Activated naive CD8-positive, alpha-beta T cell treated with anti-CD3 and anti-CD28 coated beads, Interleukin-2, amount 50 U/mL, for 24 hours (primary cell): ENCODE data around the gene CAPNS1.
"Not testable (repeated sequence)": the region's sequence is repeated elsewhere in the genome, so short reads cannot be mapped to it uniquely, and the experiment has no call there.

ENCODE experiments used
- ATAC-seq: fragments of 150-1000 bp; cut with Tn5 transposase; one replicate; pipeline ENCODE4 v1.10.0; 2021
- DNase-seq: peaks from one replicate; pipeline ENCODE4 v3.0.0; 2021
- H3K27ac Mint-ChIP-seq: one replicate; pipeline ENCODE4 v1.8.0; 2021; ENCODE audit warnings: mild to moderate bottlenecking, mixed read lengths
- H3K27me3 Mint-ChIP-seq: one replicate; pipeline ENCODE4 v1.8.0; 2021; ENCODE audit warnings: mixed read lengths
- H3K36me3 Mint-ChIP-seq: one replicate; pipeline ENCODE4 v1.8.0; 2021; ENCODE audit warnings: low read depth, mixed read lengths
- H3K4me1 Mint-ChIP-seq: one replicate; pipeline ENCODE4 v1.8.0; 2021; ENCODE audit warnings: mixed read lengths
- H3K4me3 Mint-ChIP-seq: one replicate; pipeline ENCODE4 v1.8.0; 2021; ENCODE audit warnings: mild to moderate bottlenecking, moderate library complexity, mixed read lengths
- H3K9me3 Mint-ChIP-seq: one replicate; pipeline ENCODE4 v1.8.0; 2021; ENCODE audit warnings: mixed read lengths

CAPNS1 gene

DNA sequence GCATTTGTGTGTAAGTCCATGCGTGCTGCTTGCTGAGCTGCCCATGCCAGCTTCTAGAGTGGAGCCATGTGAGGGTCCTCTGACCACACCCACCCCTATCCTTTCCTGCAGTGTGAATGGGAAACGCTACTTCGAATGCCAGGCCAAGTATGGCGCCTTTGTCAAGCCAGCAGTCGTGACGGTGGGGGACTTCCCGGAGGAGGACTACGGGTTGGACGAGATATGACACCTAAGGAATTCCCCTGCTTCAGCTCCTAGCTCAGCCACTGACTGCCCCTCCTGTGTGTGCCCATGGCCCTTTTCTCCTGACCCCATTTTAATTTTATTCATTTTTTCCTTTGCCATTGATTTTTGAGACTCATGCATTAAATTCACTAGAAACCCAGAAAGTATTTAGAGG, 14.3 kb upstream of the CAPNS1 start:
- Mint-ChIP-seq H3K9me3 (no peaks in the 10 kb centered on the region), H3K27me3 (no peaks in the 10 kb centered on the region), H3K4me1 (peaks cover 19% of the 10 kb centered on the region), H3K36me3 (peaks cover 11% of the 10 kb centered on the region), H3K4me3 (no peak overlapping the region), H3K27ac (peak overlapping the region; percentile 48)
- ATAC-seq (no peak), DNase-seq (peak; percentile 22)

DNA sequence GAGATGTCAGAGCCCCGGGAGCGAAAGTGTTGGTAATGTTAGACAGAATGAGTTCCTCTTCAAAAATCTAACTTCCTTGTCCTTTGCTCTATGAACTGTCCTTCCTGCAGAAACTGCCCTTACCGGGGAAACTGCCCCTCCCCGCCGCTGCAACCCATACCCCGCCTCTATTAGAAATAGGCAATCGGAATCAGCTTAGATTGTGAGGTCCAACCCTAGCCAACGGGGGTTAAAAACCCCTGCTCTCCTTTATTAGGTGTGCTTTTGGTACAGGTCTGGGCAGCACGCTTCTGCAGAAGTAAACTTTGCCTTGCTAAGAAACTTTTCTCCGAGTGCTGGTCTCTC, 11.5 kb upstream of the CAPNS1 start:
- Mint-ChIP-seq H3K36me3 (peaks cover 8% of the 10 kb centered on the region), H3K27ac (peak overlapping the region; percentile 98), H3K4me3 (peak overlapping the region; percentile 84), H3K4me1 (peaks cover 34% of the 10 kb centered on the region), H3K27me3 (no peaks in the 10 kb centered on the region), H3K9me3 (no peaks in the 10 kb centered on the region)
- ATAC-seq (no peak), DNase-seq (no peak)

DNA sequence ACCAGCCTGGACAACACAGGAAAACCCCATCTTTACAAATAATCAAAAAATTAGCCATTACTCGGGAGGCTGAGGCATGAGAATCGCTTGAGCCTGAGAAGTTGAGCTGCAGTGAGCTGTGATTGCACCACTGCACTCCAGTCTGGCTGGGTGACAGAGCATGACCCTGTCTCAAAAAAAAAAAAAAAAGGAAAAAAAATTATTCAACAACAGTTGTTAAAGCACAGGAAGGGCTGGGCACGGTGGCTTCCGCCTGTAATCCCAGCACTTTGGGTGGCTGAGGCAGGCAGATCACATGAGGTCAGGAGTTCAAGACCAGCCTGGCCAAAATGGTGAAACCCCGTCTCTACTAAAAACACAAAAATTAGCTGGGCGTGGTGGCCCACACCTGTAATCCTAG, 8.6 kb upstream of the CAPNS1 start:
- not testable (repeated sequence) for H3K36me3 Mint-ChIP-seq, H3K27me3 Mint-ChIP-seq, H3K4me3 Mint-ChIP-seq, DNase-seq, H3K9me3 Mint-ChIP-seq, ATAC-seq, H3K27ac Mint-ChIP-seq
- H3K4me1 Mint-ChIP-seq, result peaks cover 29% of the 10 kb centered on the region

DNA sequence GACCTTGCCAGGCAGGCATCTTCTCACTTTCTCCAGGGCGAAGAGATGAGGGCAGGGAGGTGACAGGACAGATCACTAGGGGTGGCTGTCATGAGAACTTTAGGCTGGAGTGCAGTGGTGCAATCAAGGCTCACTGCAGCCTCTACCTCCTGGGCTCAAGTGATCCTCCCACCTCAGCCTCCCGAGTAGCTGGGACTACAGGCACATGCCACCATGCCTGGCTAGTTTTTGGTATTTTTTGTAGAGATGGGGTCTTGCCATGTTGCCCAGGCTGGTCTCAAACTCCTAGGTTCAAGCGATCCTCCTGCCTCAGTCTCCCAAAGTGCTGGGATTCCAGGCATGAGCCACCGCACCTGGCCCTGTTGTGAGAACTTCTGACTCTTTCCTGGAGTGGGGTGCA, 5.0 kb upstream of the CAPNS1 start:
- not testable (repeated sequence) for ATAC-seq, H3K36me3 Mint-ChIP-seq, H3K4me3 Mint-ChIP-seq

DNA sequence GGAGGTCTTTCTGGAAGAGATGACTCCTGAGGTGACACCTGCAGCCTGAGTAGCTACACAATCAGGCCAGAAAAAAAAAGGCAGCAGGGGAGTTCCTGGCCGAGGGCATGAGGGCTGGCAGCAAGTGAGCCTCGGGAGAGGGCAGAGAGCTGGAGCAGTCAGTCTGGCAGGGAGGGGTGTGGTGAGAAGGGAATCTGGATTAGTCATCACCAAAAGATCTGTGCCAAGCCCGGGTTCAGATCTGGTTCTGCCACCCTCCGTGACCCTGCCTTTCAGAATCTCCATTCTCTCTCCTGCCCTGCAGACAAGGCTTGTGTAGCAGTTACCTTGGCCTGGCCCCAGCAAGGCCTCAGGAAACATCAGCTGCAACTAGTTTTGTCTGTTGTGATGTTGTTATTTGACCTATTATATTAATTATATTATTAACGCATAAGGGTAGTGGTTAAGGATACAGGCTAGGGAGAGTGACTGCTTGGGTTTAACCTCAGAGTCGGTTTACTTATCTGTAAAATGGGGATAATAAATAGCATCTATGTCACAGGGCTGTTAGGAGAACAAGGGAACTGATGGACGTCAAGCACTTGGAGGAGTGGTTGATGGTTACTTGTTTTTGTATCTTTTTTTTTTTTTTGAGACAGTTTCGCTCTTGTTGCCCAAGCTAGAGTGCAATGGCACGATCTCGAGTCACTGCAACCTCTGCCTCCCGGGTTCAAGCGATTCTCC, 2.7 kb upstream of the CAPNS1 start:
- Mint-ChIP-seq H3K27me3 (no peaks in the 10 kb centered on the region), H3K4me3 (no peak overlapping the region), H3K4me1 (peaks cover 27% of the 10 kb centered on the region), H3K9me3 (no peaks in the 10 kb centered on the region), H3K36me3 (peaks cover 9% of the 10 kb centered on the region), H3K27ac (peak overlapping the region; percentile 22)
- no peak for ATAC-seq
- DNase-seq, result no peak

More for the DNA sequence above, 5.0 kb upstream of the CAPNS1 start:
- peaks cover 24% of the 10 kb centered on the region for H3K4me1 Mint-ChIP-seq
- not testable (repeated sequence) for DNase-seq, H3K27ac Mint-ChIP-seq, H3K9me3 Mint-ChIP-seq, H3K27me3 Mint-ChIP-seq

DNA sequence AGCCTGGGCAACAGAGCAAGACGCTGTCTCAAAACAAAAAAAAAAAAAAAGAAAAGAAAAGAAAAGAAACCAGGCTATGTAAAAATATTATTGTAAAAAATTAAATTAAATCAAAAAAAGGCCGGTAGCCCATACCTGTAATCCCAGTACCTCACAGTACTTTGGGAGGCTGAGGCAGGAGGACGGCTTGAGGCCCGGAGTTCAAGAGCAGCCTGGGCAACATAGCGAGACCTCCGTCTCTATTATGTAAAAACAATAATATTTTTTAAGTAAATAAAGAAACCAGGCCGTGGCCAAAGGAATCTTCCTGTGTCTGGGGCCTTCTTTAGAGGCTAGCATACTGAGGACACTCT, 770 bp upstream of the CAPNS1 start:
- peak overlapping the region; percentile 94 for H3K4me3 Mint-ChIP-seq
- peaks cover 18% of the 10 kb centered on the region for H3K36me3 Mint-ChIP-seq
- H3K9me3 Mint-ChIP-seq, result no peaks in the 10 kb centered on the region
- peaks cover 18% of the 10 kb centered on the region for H3K4me1 Mint-ChIP-seq
- ATAC-seq, result no peak
- peak overlapping the region; percentile 95 for H3K27ac Mint-ChIP-seq
- no peak for DNase-seq
- no peaks in the 10 kb centered on the region for H3K27me3 Mint-ChIP-seq

DNA sequence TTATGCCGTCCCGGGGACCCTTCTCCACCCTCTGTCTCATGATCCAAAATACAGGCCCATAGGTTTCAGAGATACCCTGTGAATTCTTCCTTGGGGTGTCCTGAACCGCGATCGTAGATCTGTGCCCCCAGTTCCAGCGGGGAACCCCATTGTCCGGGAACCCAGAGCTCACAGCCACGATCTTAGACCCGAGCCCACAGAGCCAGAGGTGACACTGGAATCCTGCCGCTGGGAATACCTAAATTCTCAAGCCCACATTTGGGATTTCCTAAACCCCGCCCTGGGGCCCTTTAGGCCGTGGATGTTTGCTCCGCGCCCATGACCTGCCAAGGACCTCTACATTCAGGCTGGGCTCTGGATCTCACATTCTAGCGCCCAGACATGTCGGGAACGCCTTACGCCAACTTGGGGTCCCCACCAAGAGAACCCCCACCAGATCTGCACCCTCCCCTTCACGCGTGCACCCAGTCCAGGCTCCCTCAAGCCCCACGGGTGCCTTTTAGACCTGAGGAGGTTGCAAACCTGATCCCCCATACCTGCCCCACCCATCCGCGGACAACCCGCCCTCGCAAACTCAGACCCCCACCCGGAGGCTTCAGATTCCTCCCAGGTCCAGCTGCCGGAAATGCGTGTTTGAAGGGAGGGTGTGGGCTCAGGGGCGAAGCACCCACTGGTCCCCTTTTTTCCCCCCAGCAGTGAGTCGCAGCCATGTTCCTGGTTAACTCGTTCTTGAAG, 605 bp downstream of the CAPNS1 start:
- ATAC-seq, result peak; percentile 26
- no peaks in the 10 kb centered on the region for H3K27me3 Mint-ChIP-seq
- peaks cover 18% of the 10 kb centered on the region for H3K4me1 Mint-ChIP-seq
- no peaks in the 10 kb centered on the region for H3K9me3 Mint-ChIP-seq
- peaks cover 18% of the 10 kb centered on the region for H3K36me3 Mint-ChIP-seq
- peak overlapping the region; percentile 95 for H3K27ac Mint-ChIP-seq
- peak overlapping the region; percentile 94 for H3K4me3 Mint-ChIP-seq
- DNase-seq, result peak; percentile 66

DNA sequence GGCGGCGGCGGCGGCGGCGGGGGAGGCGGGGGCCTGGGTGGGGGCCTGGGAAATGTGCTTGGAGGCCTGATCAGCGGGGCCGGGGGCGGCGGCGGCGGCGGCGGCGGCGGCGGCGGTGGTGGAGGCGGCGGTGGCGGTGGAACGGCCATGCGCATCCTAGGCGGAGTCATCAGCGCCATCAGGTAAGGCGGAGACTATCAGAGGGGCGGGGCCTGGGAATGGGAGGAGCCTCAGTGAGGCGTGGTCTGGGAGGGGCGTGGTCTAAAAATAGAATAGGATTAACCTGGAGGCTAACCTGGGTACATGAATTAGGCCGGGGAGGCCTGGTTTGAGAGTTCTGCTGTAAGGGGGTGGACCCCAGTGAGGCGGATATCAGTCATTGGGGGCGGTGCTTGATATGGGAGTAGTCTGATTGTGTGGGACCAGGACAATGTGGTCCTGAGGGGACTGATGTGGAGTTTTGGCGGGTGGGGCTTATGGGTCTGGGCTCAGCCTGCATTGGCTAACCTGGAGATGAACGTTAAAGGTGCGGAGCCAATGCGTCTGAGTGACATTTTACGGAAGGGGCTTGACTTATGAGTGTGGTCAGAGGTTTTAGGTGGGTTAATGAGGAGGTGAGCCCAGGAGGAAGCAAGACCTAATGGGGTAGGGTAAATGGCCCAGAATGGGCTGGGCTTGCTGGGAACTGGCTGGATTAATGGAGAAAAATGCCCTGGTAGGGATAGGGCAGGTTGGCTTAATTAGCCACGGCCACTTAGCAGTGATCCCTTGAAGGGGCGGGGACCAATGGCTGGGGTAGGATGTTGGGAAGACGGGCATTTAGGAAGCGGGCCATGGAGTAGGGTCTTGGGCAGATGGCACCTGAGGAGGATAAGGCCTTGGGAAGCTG, 1.4 kb downstream of the CAPNS1 start:
- Mint-ChIP-seq H3K27me3 (no peaks in the 10 kb centered on the region), H3K9me3 (no peaks in the 10 kb centered on the region), H3K4me1 (peaks cover 18% of the 10 kb centered on the region), H3K4me3 (peak overlapping the region; percentile 94), H3K27ac (peak overlapping the region; percentile 95), H3K36me3 (peaks cover 26% of the 10 kb centered on the region)
- DNase-seq (peak; percentile 90), ATAC-seq (peak; percentile 59)

DNA sequence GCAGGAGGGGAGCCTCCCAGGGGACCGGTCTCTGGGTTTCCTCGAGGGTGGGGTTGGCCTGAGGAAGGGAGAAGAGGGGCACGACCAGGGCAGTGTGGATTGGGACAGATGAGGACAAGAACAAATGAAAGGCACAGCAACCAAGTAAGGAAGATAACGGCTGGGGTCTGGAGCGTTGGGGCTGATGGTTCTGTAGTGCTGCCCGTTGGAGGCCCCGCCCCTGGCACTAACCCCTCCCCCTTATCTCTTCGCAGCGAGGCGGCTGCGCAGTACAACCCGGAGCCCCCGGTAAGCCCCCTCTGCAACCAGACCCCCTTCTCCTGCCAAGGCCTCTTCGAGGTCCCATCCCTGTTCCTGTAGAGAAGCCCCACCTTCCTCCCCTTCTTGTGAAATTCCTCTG, 2.2 kb downstream of the CAPNS1 start:
- Mint-ChIP-seq H3K27ac (peak overlapping the region; percentile 52), H3K9me3 (no peaks in the 10 kb centered on the region), H3K4me1 (peaks cover 13% of the 10 kb centered on the region), H3K36me3 (peaks cover 33% of the 10 kb centered on the region), H3K27me3 (no peaks in the 10 kb centered on the region), H3K4me3 (peak overlapping the region; percentile 22)
- DNase-seq (no peak), ATAC-seq (no peak)

DNA sequence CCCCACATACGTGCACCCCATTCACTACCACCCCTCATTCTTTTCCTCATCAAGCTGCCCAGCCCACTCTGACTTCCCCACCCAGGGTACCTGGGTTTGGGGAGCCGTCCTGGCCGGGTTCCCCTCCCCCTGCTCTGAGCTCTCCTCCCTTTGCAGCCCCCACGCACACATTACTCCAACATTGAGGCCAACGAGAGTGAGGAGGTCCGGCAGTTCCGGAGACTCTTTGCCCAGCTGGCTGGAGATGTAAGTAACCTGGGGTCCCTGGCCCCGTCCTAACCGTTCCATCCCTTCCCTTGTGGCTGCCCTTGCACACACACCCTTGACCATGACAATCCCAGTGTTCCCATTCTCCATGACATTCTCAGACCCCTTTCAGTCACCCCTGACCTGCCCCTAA, 2.6 kb downstream of the CAPNS1 start:
- DNase-seq (no peak), ATAC-seq (no peak)
- Mint-ChIP-seq H3K4me1 (peaks cover 13% of the 10 kb centered on the region), H3K9me3 (no peaks in the 10 kb centered on the region), H3K36me3 (peaks cover 35% of the 10 kb centered on the region), H3K4me3 (no peak overlapping the region), H3K27me3 (no peaks in the 10 kb centered on the region), H3K27ac (peak overlapping the region; percentile 52)

DNA sequence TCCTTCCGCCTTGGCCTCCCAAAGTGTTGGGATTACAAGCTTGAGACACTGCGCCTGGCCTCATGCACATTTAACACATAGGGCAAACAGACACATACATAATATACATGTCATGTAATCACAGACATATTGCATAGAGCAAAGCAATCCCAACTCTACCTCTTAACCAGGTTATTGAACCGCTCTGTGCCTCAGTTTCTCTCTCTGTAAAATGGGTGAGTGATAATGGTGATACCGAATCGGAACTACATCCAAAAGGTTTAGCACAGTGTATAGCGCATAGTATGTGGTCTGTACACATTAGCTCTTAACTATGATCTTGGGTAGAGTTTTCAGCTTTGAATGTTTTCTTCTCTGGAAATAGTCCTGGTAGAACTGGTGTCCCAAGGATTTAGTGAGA, 4.8 kb downstream of the CAPNS1 start:
- peaks cover 40% of the 10 kb centered on the region for H3K36me3 Mint-ChIP-seq
- no peak overlapping the region for H3K27ac Mint-ChIP-seq
- DNase-seq, result no peak
- H3K27me3 Mint-ChIP-seq, result no peaks in the 10 kb centered on the region
- H3K4me1 Mint-ChIP-seq, result peaks cover 11% of the 10 kb centered on the region
- H3K4me3 Mint-ChIP-seq, result no peak overlapping the region
- no peaks in the 10 kb centered on the region for H3K9me3 Mint-ChIP-seq
- ATAC-seq, result no peak

DNA sequence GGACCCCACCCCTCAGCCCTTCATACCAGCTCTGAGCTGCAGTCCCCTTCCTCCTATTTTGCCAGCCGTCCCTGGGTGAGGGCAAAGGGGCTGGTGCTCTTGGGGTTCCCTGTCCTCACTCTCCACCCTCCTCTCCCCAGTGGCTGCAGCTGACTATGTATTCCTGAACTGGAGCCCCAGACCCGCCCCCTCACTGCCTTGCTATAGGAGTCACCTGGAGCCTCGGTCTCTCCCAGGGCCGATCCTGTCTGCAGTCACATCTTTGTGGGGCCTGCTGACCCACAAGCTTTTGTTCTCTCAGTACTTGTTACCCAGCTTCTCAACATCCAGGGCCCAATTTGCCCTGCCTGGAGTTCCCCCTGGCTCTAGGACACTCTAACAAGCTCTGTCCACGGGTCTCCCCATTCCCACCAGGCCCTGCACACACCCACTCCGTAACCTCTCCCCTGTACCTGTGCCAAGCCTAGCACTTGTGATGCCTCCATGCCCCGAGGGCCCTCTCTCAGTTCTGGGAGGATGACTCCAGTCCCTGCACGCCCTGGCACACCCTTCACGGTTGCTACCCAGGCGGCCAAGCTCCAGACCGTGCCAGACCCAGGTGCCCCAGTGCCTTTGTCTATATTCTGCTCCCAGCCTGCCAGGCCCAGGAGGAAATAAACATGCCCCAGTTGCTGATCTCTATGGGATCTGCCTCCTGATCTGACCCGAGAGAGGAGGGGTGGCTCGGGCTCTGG, 10.0 kb downstream of the CAPNS1 start:
- H3K27ac Mint-ChIP-seq, result no peak overlapping the region
- DNase-seq (no peak), ATAC-seq (peak; percentile 10)
- H3K4me1 Mint-ChIP-seq, result no peaks in the 10 kb centered on the region
- no peaks in the 10 kb centered on the region for H3K27me3 Mint-ChIP-seq
- H3K36me3 Mint-ChIP-seq, result peaks cover 31% of the 10 kb centered on the region
- H3K9me3 Mint-ChIP-seq, result no peaks in the 10 kb centered on the region
- H3K4me3 Mint-ChIP-seq, result no peak overlapping the region

DNA sequence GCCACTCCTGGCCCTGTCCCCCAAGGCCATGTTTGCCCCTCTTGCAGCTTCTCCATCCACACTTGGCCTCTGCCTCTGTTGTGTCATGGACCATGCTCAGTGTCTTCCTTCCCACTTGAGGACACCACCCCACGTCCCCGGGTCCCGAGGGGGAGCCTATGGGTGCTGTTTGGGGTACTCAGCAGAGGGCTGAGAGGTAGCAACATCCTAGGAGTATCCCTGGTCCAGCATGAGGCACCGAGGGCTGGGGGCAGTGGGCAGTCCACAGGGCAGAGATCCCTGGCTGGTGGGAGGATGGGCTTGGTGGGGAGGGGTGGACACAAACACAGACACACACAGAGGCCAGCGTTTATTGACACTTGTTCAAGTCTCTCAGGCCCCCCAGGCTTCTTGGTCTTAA, 10.7 kb downstream of the CAPNS1 start:
- ATAC-seq (no peak), DNase-seq (no peak)
- H3K4me3 Mint-ChIP-seq, result no peak overlapping the region
- no peaks in the 10 kb centered on the region for H3K9me3 Mint-ChIP-seq
- no peaks in the 10 kb centered on the region for H3K4me1 Mint-ChIP-seq
- no peaks in the 10 kb centered on the region for H3K27me3 Mint-ChIP-seq
- H3K27ac Mint-ChIP-seq, result no peak overlapping the region
- H3K36me3 Mint-ChIP-seq, result peaks cover 29% of the 10 kb centered on the region
